Measurements from ENCODE around the gene HCN4. TPM values are rescaled to one million over a fixed set of nuclear protein-coding genes. Genes with fewer than 3 reads are reported as not detected.

HCN4 gene
- total RNA-seq, 2 experiments from 2014 or later = not detected

DNA sequence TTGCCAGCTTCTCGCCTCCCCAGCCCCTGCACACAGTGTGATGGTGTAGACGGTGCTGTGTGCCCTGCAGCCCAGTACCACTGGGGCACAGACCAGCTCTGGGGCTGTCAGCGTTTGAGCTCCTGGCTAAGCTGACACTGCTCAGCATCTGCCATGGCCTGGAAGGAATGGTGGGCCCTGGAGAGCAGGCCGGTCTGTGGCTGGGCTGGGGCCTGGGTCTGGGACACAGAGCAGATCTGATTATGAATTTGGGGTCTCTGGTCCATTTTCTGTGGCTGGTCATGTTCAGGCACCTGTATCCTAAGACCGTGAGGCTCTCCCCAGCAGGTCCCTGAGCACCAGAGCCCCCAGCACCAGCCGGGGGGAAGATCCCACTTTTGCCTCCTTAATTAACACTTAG is 34.7 kb downstream of the HCN4 start:
- Mint-ChIP-seq H3K27ac (no peak overlapping the region), H3K27me3 (peaks cover 10% of the 10 kb centered on the region), H3K4me1 (ENCODE audit: low read depth) (no peaks in the 10 kb centered on the region), H3K9me3 (no peaks in the 10 kb centered on the region), H3K36me3 (ENCODE audit: low read depth) (no peaks in the 10 kb centered on the region), H3K4me3 (no peak overlapping the region)
- intact Hi-C loops (cut with DNase I, micrococcal nuclease) = no loop called here
- Histone ChIP-seq H3K4me1 (ENCODE audit: insufficient read depth, low read length) (no peaks in the 10 kb centered on the region), H3K9me3 (ENCODE audit: control insufficient read depth in 1 of 2, insufficient read depth in 1 of 2, low read length in 2 of 2) (no peaks in the 10 kb centered on the region), H3K4me3 (ENCODE audit: low read length) (no peak overlapping the region), H3K36me3 (ENCODE audit: insufficient read depth, low read length) (no peaks in the 10 kb centered on the region), H3K27me3 (ENCODE audit: control insufficient read depth in 1 of 2, insufficient read depth in 2 of 2, low read length in 2 of 2) (peaks cover 0 to 2% of the 10 kb centered on the region in 2 experiments), H3K27ac (ENCODE audit: low read depth in 1 of 2, low read length in 2 of 2) (no peak overlapping the region)
- ATAC-seq (ENCODE audit: poor library complexity) = no peak
- ChIA-PET POLR2A (no interaction called here), CTCF (no interaction called here)
- no peak for DNase-seq
- TF ChIP-seq, protein P1, sequence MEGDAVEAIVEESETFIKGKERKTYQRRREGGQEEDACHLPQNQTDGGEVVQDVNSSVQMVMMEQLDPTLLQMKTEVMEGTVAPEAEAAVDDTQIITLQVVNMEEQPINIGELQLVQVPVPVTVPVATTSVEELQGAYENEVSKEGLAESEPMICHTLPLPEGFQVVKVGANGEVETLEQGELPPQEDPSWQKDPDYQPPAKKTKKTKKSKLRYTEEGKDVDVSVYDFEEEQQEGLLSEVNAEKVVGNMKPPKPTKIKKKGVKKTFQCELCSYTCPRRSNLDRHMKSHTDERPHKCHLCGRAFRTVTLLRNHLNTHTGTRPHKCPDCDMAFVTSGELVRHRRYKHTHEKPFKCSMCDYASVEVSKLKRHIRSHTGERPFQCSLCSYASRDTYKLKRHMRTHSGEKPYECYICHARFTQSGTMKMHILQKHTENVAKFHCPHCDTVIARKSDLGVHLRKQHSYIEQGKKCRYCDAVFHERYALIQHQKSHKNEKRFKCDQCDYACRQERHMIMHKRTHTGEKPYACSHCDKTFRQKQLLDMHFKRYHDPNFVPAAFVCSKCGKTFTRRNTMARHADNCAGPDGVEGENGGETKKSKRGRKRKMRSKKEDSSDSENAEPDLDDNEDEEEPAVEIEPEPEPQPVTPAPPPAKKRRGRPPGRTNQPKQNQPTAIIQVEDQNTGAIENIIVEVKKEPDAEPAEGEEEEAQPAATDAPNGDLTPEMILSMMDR (IDR thresholded peaks at IDR 0.05) = no peak

- ChIA-PET CTCF (no interaction called here), POLR2A (no interaction called here)
- no peaks in the 10 kb centered on the region for H3K4me1 ChIP-seq (ENCODE audit: insufficient read depth, low read length)
- Mint-ChIP-seq H3K36me3 (ENCODE audit: low read depth) (no peaks in the 10 kb centered on the region), H3K4me1 (ENCODE audit: low read depth) (no peaks in the 10 kb centered on the region), H3K9me3 (no peaks in the 10 kb centered on the region), H3K4me3 (no peak overlapping the region), H3K27me3 (peaks cover 10% of the 10 kb centered on the region), H3K27ac (no peak overlapping the region)
- no peaks in the 10 kb centered on the region for H3K36me3 ChIP-seq (ENCODE audit: insufficient read depth, low read length)
- no peak overlapping the region for H3K4me3 ChIP-seq (ENCODE audit: low read length)
- no peak overlapping the region for H3K27ac ChIP-seq (ENCODE audit: low read depth in 1 of 2, low read length in 2 of 2)
- TF ChIP-seq, protein P1 (IDR thresholded peaks at IDR 0.05) = no peak
- H3K9me3 ChIP-seq (ENCODE audit: control insufficient read depth in 1 of 2, insufficient read depth in 1 of 2, low read length in 2 of 2) = no peaks in the 10 kb centered on the region
- intact Hi-C loops (cut with DNase I, micrococcal nuclease) = no loop called here
- no peak for ATAC-seq (ENCODE audit: poor library complexity)
- H3K27me3 ChIP-seq (ENCODE audit: control insufficient read depth in 1 of 2, insufficient read depth in 2 of 2, low read length in 2 of 2) = peaks cover 0 to 2% of the 10 kb centered on the region in 2 experiments
- no peak for DNase-seq
Measured at GRCh38 chr15:73333001-73333400, 35.8 kb downstream of the HCN4 start.

DNA sequence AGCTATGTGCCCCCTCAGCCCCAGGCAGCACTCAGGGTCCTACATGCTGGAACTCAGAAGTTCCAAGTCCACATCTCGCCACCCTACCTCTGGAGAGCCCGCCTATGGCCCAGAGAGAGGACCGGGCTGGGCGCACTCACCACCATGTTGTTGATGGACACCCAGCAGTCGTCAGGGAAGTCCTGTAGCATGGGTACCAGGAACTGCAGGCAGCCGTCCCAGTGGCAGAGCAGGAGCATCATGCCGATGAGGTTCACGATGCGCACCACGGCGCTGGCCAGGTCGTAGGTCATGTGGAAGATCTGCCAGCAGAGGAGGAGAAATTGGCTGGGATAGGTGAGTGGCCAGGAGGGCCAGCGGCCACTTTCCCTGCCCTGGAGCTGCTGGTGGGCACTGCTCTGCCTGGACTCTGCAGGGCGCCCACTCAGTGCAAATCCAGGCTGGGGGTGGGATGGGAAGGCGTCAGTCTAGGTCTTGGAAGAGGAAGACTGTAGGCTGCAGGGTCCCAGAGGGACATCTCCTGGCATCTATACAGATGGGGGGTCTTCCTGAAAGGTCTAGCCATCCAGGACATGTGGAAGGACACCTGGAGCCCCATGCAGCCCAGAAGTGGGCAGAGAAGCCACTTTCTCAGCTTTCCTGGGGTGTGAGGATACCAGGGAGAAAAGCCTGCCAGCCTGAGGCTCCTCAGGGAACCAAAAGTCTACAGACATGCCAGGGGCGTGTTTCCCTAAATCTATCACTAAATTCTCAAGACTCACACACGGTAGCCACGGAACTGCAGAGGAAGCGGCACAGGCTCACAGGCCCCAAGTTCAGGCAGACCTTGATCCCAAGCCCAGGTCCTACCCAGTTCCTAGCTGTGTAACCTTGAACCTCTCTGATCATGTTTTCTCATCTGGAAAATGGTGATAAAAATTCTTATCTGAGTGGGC is 36.5 kb downstream of the HCN4 start:
- ATAC-seq (ENCODE audit: poor library complexity) (no peak), DNase-seq (no peak)
- ChIA-PET POLR2A (no interaction called here), CTCF (no interaction called here)
- Mint-ChIP-seq H3K36me3 (ENCODE audit: low read depth) (no peaks in the 10 kb centered on the region), H3K4me1 (ENCODE audit: low read depth) (no peaks in the 10 kb centered on the region), H3K4me3 (no peak overlapping the region), H3K27ac (no peak overlapping the region), H3K9me3 (no peaks in the 10 kb centered on the region), H3K27me3 (peaks cover 5% of the 10 kb centered on the region)
- Histone ChIP-seq H3K27ac (ENCODE audit: low read depth in 1 of 2, low read length in 2 of 2) (no peak overlapping the region), H3K4me1 (ENCODE audit: insufficient read depth, low read length) (no peaks in the 10 kb centered on the region), H3K36me3 (ENCODE audit: insufficient read depth, low read length) (no peaks in the 10 kb centered on the region), H3K9me3 (ENCODE audit: control insufficient read depth in 1 of 2, insufficient read depth in 1 of 2, low read length in 2 of 2) (no peaks in the 10 kb centered on the region), H3K4me3 (ENCODE audit: low read length) (no peak overlapping the region), H3K27me3 (ENCODE audit: control insufficient read depth in 1 of 2, insufficient read depth in 2 of 2, low read length in 2 of 2) (peaks cover 0 to 2% of the 10 kb centered on the region in 2 experiments)
- TF ChIP-seq, protein P1 (IDR thresholded peaks at IDR 0.05) = no peak
- intact Hi-C loops (cut with DNase I, micrococcal nuclease) = no loop called here
